Hair follicular keratinocyte (primary cell): ENCODE measurements around the gene SV2A. TPM values are rescaled to one million over a fixed set of nuclear protein-coding genes. Genes with fewer than 3 reads are reported as not detected.

ENCODE experiments used
- total RNA-seq: library from RNA; depleted of rRNA; stranded (reverse); fragments of >200 nt; gene quantifications from 2 replicates; pipeline ENCODE4 v1.2.3, GENCODE V29; 2015

Gene SV2A
- 1.3 and 2.2 TPM in 2 replicates for total RNA-seq

DNA sequence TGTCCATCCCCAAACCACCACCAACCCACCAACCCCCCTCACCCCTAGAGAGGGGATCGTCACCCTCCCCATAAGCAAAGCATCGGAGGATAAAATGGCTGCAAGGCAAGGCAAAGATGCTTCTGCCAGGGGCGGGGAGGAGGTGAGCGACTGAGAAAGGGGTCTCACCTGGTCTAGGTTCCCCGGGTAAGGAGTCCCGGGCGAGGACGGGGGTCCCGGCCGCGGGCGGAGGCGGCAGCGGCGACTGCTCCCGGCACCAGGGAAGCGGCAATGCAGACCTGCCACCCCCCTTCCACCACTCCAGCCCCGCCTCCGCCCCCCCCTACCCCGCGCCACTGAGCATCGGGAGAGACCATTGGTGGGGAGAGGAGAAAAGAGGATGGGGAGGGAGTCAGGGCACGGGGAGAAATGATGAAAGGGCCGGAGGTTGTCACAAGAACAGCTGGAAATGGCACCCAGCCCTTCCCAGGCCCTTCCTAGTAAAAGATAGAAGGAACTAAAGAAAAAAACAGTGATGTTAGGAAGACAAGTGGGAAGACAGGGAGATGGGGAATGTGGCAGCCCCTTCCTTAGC lies at the start of gene SV2A:
SV2A (minus strand) TSS at position 274 of the 574 bp plus-strand sequence. CDS start 4,004 bp downstream, outside the sequence.

GRCh38 chr1:149936170-149936991 lies 18.7 kb upstream of the SV2A start, which contains the start of gene MTMR11:
MTMR11 (minus strand) TSS chr1:149936879; CDS start chr1:149936647, 232 bp downstream.

DNA sequence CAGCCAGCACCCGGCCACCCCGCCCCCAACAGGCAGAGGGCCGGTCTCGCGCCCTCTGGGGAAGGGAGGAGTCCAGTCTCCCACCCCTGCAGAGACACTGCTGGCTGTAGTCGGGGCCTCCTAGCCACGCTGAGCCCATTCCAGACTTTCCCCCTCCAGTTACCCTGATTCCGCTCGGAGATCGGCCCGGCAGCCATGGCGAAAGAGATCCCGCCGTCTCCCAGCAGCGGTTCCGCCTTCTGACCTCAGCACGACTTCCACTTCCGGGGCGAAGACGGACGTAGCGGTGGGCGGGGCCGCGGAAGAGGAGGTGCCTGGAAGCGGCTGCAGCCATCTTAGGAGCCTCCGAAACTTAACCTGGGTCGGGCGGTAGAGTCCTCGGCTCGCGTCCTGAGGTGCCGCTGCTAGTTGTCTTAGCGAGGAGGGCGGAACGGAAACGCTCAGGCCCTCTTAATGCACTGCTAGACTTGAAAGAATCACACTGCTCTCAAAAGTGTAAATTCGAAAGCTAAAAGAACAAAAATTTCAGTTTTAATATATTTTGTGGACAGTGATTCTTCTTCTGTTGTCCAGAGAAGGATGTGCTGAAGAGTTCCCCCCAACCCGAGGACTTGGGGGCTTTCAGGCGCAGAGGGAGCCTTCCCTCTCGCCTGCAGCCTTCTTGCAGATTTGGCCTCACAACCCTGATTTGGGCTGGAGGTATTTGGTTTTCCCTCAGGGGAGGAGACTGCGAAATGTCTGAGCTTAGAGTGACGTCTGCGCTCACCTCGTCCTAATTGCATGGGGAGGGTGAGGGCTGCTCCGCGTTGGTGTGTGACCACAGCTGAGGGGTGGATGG lies 10.1 kb upstream of the SV2A start, which contains the start of gene SF3B4:
SF3B4 (minus strand) TSS at position 241 of the 838 bp plus-strand sequence; CDS start at position 197, 44 bp downstream.

GRCh38 chr1:149899460-149900284 lies 18.0 kb downstream of the SV2A start, which contains the start of gene BOLA1:
BOLA1 (plus strand) TSS chr1:149899568; CDS start chr1:149900060, 492 bp downstream.

Other genes with a start within 250 kb of the SV2A start
- gene FCGR1A, start 135.2 kb downstream of the SV2A start, total RNA-seq = not detected in 2 replicates
- gene BOLA1, start 18.3 kb downstream of the SV2A start, total RNA-seq = 14.1 and 17.6 TPM in 2 replicates
- gene SF3B4, start 10.0 kb upstream of the SV2A start, total RNA-seq = 9.8 and 10.9 TPM in 2 replicates
- 10.2 and 16.2 TPM in 2 replicates for gene MTMR11, start 19.0 kb upstream of the SV2A start, total RNA-seq
- gene OTUD7B, start 92.9 kb upstream of the SV2A start, total RNA-seq = 6.4 and 7.5 TPM in 2 replicates
- 22.9 and 24.1 TPM in 2 replicates for gene VPS45, start 149.9 kb upstream of the SV2A start, total RNA-seq
- 5.6 and 5.8 TPM in 2 replicates for gene PLEKHO1, start 232.1 kb upstream of the SV2A start, total RNA-seq